ENCODE data around the gene BIRC6. TPM values are rescaled to one million over a fixed set of nuclear protein-coding genes. Genes with fewer than 3 reads are reported as not detected.

Gene BIRC6
- polyA plus RNA-seq, 1 experiment, result 53.7 TPM

- no peak for TF ChIP-seq CTCF (IDR thresholded peaks at IDR 0.05; ENCODE audit: insufficient read depth, low read depth, low read length)
- no peak overlapping the region for H3K4me3 ChIP-seq (ENCODE audit: low read depth, low read length)
- no peaks in the 10 kb centered on the region for H3K36me3 ChIP-seq (ENCODE audit: control insufficient read depth, insufficient read depth, low read length)
- ChIA-PET CTCF (no interaction called here), POLR2A (no interaction called here)
- no peaks in the 10 kb centered on the region for H3K27me3 ChIP-seq (ENCODE audit: control insufficient read depth, insufficient read depth, low read length)
- no peak for DNase-seq (ENCODE audit: low read depth)
These were observed 65.3 kb downstream of the BIRC6 start for GRCh38 chr2:32422133-32422532.

- Histone ChIP-seq H3K4me3 (ENCODE audit: low read depth, low read length) (no peak overlapping the region), H3K27me3 (ENCODE audit: control insufficient read depth, insufficient read depth, low read length) (no peaks in the 10 kb centered on the region), H3K36me3 (ENCODE audit: control insufficient read depth, insufficient read depth, low read length) (no peaks in the 10 kb centered on the region)
- no peak for DNase-seq (ENCODE audit: low read depth)
- no peak for TF ChIP-seq CTCF (IDR thresholded peaks at IDR 0.05; ENCODE audit: insufficient read depth, low read depth, low read length)
- ChIA-PET CTCF (interaction anchor here (0.8 kb wide), 1 partner anchor 47 kb away, joined by 5 read pairs; no protein-coding TSS in a partner anchor), POLR2A (no interaction called here)
These were observed 66.7 kb downstream of the BIRC6 start for GRCh38 chr2:32423536-32423935.

GRCh38 chr2:32424739-32425138 lies 67.9 kb downstream of the BIRC6 start:
- TF ChIP-seq CTCF (IDR thresholded peaks at IDR 0.05; ENCODE audit: insufficient read depth, low read depth, low read length), result no peak
- ChIA-PET POLR2A (no interaction called here), CTCF (no interaction called here)
- H3K4me3 ChIP-seq (ENCODE audit: low read depth, low read length), result no peak overlapping the region
- no peaks in the 10 kb centered on the region for H3K27me3 ChIP-seq (ENCODE audit: control insufficient read depth, insufficient read depth, low read length)
- no peaks in the 10 kb centered on the region for H3K36me3 ChIP-seq (ENCODE audit: control insufficient read depth, insufficient read depth, low read length)
- no peak for DNase-seq (ENCODE audit: low read depth)

- ChIA-PET CTCF (no interaction called here), POLR2A (interaction anchor here (0.6 kb wide), 1 partner anchor 311 kb away, joined by 3 read pairs; no protein-coding TSS in a partner anchor)
- Histone ChIP-seq H3K36me3 (ENCODE audit: control insufficient read depth, insufficient read depth, low read length) (no peaks in the 10 kb centered on the region), H3K4me3 (ENCODE audit: low read depth, low read length) (no peak overlapping the region), H3K27me3 (ENCODE audit: control insufficient read depth, insufficient read depth, low read length) (no peaks in the 10 kb centered on the region)
- no peak for DNase-seq (ENCODE audit: low read depth)
- TF ChIP-seq CTCF (IDR thresholded peaks at IDR 0.05; ENCODE audit: insufficient read depth, low read depth, low read length), result no peak
These were observed 68.9 kb downstream of the BIRC6 start for GRCh38 chr2:32425719-32426141.

- H3K36me3 ChIP-seq (ENCODE audit: control insufficient read depth, insufficient read depth, low read length), result peaks cover 5% of the 10 kb centered on the region
- CTCF ChIA-PET, result no interaction called here
- no peaks in the 10 kb centered on the region for H3K27me3 ChIP-seq (ENCODE audit: control insufficient read depth, insufficient read depth, low read length)
- no peak for DNase-seq (ENCODE audit: low read depth)
- TF ChIP-seq CTCF (IDR thresholded peaks at IDR 0.05; ENCODE audit: insufficient read depth, low read depth, low read length), result no peak
- H3K4me3 ChIP-seq (ENCODE audit: low read depth, low read length), result no peak overlapping the region
- POLR2A ChIA-PET, result no interaction called here
These were observed 71.1 kb downstream of the BIRC6 start for GRCh38 chr2:32427672-32428610.
